CD4-positive, alpha-beta T cell (primary cell): ENCODE results near the gene IQSEC1. TPM values are rescaled to one million over a fixed set of nuclear protein-coding genes. Genes with fewer than 3 reads are reported as not detected.
"Not testable (repeated sequence)": the region's sequence is repeated elsewhere in the genome, so short reads cannot be mapped to it uniquely, and the experiment has no call there.

Source experiments
- ATAC-seq: fragments of 200-7000 bp; cut with Tn5 transposase; one replicate; pipeline ENCODE4 v1.10.0; 2022; ENCODE audit warnings: mild to moderate bottlenecking; ENCODE audit not compliant: poor library complexity
- CTCF ChIA-PET: fragments of 350-600 bp; sonication (Branson Sonifier 250); formaldehyde crosslinking; loops from one replicate; lab custom pipeline; 2021; ENCODE audit warnings: antibody characterized with exemption, inconsistent platforms; lab: Charles Lee
- POLR2A ChIA-PET: fragments of 350-600 bp; sonication (Branson Sonifier 250); formaldehyde crosslinking; loops from one replicate; lab custom pipeline; 2021; ENCODE audit warnings: antibody characterized with exemption, inconsistent platforms; lab: Charles Lee
- DNase-seq, 14 experiments: peaks; one replicate each; pipeline ENCODE4 v3.0.0-alpha.2; 2013 to 2020; ENCODE audit warnings: mixed read lengths in 2 of 14
- H3K27ac ChIP-seq, 2 donors: one replicate each; pipeline versions ENCODE4 v1.5.1 to v1.7.0; 2013; ENCODE audit warnings: low read length in 2 of 2, low read depth in 1 of 2, mild to moderate bottlenecking in 1 of 2
- H3K27me3 ChIP-seq, 2 experiments: 1 replicate in 1 of 2; 2 replicates in 1 of 2; pipeline versions ENCODE4 v1.6.1 to v1.7.0; 2013; ENCODE audit warnings: low read length in 2 of 2, control low read depth in 1 of 2, mild to moderate bottlenecking in 1 of 2, moderate library complexity in 1 of 2; ENCODE audit not compliant: insufficient read depth in 2 of 2, control insufficient read depth in 1 of 2
- H3K36me3 ChIP-seq: one replicate; pipeline ENCODE4 v1.6.1; 2013; ENCODE audit warnings: low read length, control low read depth; ENCODE audit not compliant: insufficient read depth
- H3K4me1 ChIP-seq: one replicate; pipeline ENCODE4 v1.6.1; 2013; ENCODE audit warnings: low read length, control low read depth; ENCODE audit not compliant: insufficient read depth
- H3K4me3 ChIP-seq: one replicate; pipeline ENCODE4 v1.5.1; 2013; ENCODE audit warnings: mild to moderate bottlenecking, low read length, moderate library complexity
- H3K9me3 ChIP-seq, 2 experiments: 1 replicate in 1 of 2; 2 replicates in 1 of 2; pipeline versions ENCODE4 v1.6.1 to v1.7.0; 2013; ENCODE audit warnings: low read length in 2 of 2, mild to moderate bottlenecking in 2 of 2, control low read depth in 1 of 2, moderate library complexity in 1 of 2; ENCODE audit not compliant: control insufficient read depth in 1 of 2, insufficient read depth in 1 of 2
- H3K27ac Mint-ChIP-seq: one replicate; pipeline ENCODE4 v1.8.0; 2020; ENCODE audit warnings: mixed read lengths
- H3K27me3 Mint-ChIP-seq: one replicate; pipeline ENCODE4 v1.8.0; 2021; ENCODE audit warnings: mixed read lengths
- H3K36me3 Mint-ChIP-seq: one replicate; pipeline ENCODE4 v1.8.0; 2021; ENCODE audit warnings: low read depth, mixed read lengths
- H3K4me1 Mint-ChIP-seq: one replicate; pipeline ENCODE4 v1.8.0; 2021; ENCODE audit warnings: low read depth, mixed read lengths
- H3K4me3 Mint-ChIP-seq: one replicate; pipeline ENCODE4 v1.8.0; 2020; ENCODE audit warnings: mild to moderate bottlenecking, mixed read lengths
- H3K9me3 Mint-ChIP-seq: one replicate; pipeline ENCODE4 v1.8.0; 2020; ENCODE audit warnings: mixed read lengths
- CTCF ChIP-seq: fragments of 200-600 bp; IDR thresholded peaks from one replicate; pipeline ENCODE4 v1.8.0; 2022; ENCODE audit warnings: antibody characterized with exemption, mild to moderate bottlenecking
- intact Hi-C, 2 experiments: fragments of 100-400 bp; cut with DNase I in 1 of 2; cut with micrococcal nuclease in 1 of 2; formaldehyde crosslinking; loops; one replicate each; pipeline versions ENCODE4 v1.15.1 to v1.9.0; 2023 to 2025; cut with DNase I, micrococcal nuclease
- total RNA-seq, 174 experiments: library from RNA in 2 of 174; stranded (reverse) in 2 of 174; gene quantifications; one replicate each; pipeline ENCODE4 v1.2.3 and lab custom pipeline; 2021 to 2026

Gene IQSEC1
- total RNA-seq, 2 experiments from 2014 or later, result 102 to 108 TPM

GRCh38 chr3:12859840-12860239 is 213.4 kb downstream of the IQSEC1 start:
- Mint-ChIP-seq H3K4me3 (no peak overlapping the region), H3K27me3 (no peaks in the 10 kb centered on the region), H3K36me3 (no peaks in the 10 kb centered on the region), H3K4me1 (no peaks in the 10 kb centered on the region), H3K9me3 (no peaks in the 10 kb centered on the region), H3K27ac (no peak overlapping the region)
- intact Hi-C loops, result loop anchor here in 1 of 2 experiments (10.0 kb wide), 1 partner anchor 415 kb away; no protein-coding TSS in a partner anchor
- Histone ChIP-seq H3K27me3 (no peaks in the 10 kb centered on the region), H3K9me3 (peaks cover 0 to 12% of the 10 kb centered on the region in 2 experiments), H3K4me1 (no peaks in the 10 kb centered on the region), H3K27ac (no peak overlapping the region), H3K4me3 (no peak overlapping the region), H3K36me3 (no peaks in the 10 kb centered on the region)
- TF ChIP-seq CTCF, result no peak
- ChIA-PET POLR2A (interaction anchor here (1.3 kb wide), 1 partner anchor 18 kb away, joined by 3 read pairs; no protein-coding TSS in a partner anchor), CTCF (no interaction called here)
- ATAC-seq (no peak), DNase-seq (no peak)

DNA sequence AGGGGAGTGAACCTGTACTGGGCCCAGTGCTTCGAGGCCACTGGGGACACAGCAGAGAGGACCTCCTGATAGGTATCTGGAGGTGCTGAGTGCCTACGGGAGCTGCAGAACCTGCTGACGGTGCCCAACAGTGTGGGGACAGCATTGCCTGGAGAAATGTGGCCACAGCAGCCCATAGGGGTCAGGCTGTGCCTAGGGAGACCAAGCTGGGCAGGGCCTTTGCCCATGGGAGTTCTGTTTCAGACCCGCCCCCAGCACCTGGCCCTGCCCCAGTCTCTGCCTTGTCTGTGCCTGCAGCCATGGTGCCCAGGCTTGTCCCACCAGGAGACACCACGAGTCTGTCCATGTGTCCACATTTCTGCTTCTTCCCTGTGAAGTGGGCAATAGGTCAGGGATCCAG is 216.6 kb downstream of the IQSEC1 start:
- Histone ChIP-seq H3K4me1 (no peaks in the 10 kb centered on the region), H3K4me3 (no peak overlapping the region), H3K27me3 (no peaks in the 10 kb centered on the region), H3K36me3 (no peaks in the 10 kb centered on the region), H3K27ac (no peak overlapping the region), H3K9me3 (no peaks in the 10 kb centered on the region)
- no peak overlapping the region for H3K27ac Mint-ChIP-seq
- DNase-seq, result no peak
- no peaks in the 10 kb centered on the region for H3K36me3 Mint-ChIP-seq
- intact Hi-C loops, result loop anchor here in 1 of 2 experiments (10.0 kb wide), 1 partner anchor 418 kb away; no protein-coding TSS in a partner anchor
- no peaks in the 10 kb centered on the region for H3K9me3 Mint-ChIP-seq
- H3K27me3 Mint-ChIP-seq, result peaks cover 17% of the 10 kb centered on the region
- H3K4me3 Mint-ChIP-seq, result no peak overlapping the region
- no peak for TF ChIP-seq CTCF
- no peaks in the 10 kb centered on the region for H3K4me1 Mint-ChIP-seq
- no peak for ATAC-seq
- POLR2A ChIA-PET, result no interaction called here
- CTCF ChIA-PET, result no interaction called here

DNA sequence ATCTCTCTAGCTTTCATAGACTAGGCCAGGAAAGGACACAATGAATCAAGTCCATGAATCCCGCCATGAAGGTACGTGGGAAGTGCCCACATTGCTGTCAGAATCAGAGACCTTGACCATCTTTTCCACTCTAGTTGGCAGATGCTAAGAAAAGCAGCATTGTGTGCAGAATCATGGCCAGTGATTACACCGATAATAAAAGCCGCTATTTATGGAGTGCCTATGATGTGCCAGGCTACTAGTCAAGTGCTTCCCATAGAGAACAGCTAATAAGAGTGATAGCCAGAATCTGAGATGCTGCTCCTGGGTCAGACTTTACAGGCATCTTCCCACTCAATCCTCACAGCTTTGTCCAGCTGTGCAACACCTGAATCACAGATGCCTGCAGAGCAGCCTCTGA is 218.7 kb downstream of the IQSEC1 start:
- no peak overlapping the region for H3K4me3 ChIP-seq
- H3K36me3 ChIP-seq, result no peaks in the 10 kb centered on the region
- H3K27ac Mint-ChIP-seq, result no peak overlapping the region
- no peaks in the 10 kb centered on the region for H3K36me3 Mint-ChIP-seq
- no peaks in the 10 kb centered on the region for H3K4me1 ChIP-seq
- H3K27ac ChIP-seq, result no peak overlapping the region
- TF ChIP-seq CTCF, result no peak
- intact Hi-C loops, result loop anchor here in 1 of 2 experiments (10.0 kb wide), 1 partner anchor 420 kb away; no protein-coding TSS in a partner anchor
- DNase-seq (no peak), ATAC-seq (no peak)
- no peaks in the 10 kb centered on the region for H3K9me3 ChIP-seq
- no peak overlapping the region for H3K4me3 Mint-ChIP-seq
- ChIA-PET POLR2A (no interaction called here), CTCF (no interaction called here)
- H3K4me1 Mint-ChIP-seq, result no peaks in the 10 kb centered on the region
- no peaks in the 10 kb centered on the region for H3K9me3 Mint-ChIP-seq
- H3K27me3 Mint-ChIP-seq, result peaks cover 17% of the 10 kb centered on the region
- H3K27me3 ChIP-seq, result no peaks in the 10 kb centered on the region

- H3K4me1 ChIP-seq, CTCF ChIA-PET, H3K9me3 Mint-ChIP-seq, H3K4me3 Mint-ChIP-seq, H3K36me3 Mint-ChIP-seq, H3K4me3 ChIP-seq, H3K36me3 ChIP-seq, H3K27me3 ChIP-seq, POLR2A ChIA-PET, DNase-seq, H3K27ac Mint-ChIP-seq, H3K4me1 Mint-ChIP-seq, H3K9me3 ChIP-seq, H3K27ac ChIP-seq, ATAC-seq: not testable (repeated sequence)
- peaks cover 17% of the 10 kb centered on the region for H3K27me3 Mint-ChIP-seq
- intact Hi-C loops, result loop anchor here in 1 of 2 experiments (10.0 kb wide), 1 partner anchor 421 kb away; no protein-coding TSS in a partner anchor
Observed at GRCh38 chr3:12853847-12854246, 219.4 kb downstream of the IQSEC1 start.
